OCI-M1 (cell line): ENCODE results near the gene RAF1.
A peak's percentile ranks its signal among the peaks of the same experiment; 100 is the strongest.
"Not testable (repeated sequence)": the region's sequence is repeated elsewhere in the genome, so short reads cannot be mapped to it uniquely, and the experiment has no call there.

Experiments
- DNase-seq: peaks from one replicate; lab custom pipeline; 2025; lab: John Stamatoyannopoulos, UW

The RAF1 gene

DNA sequence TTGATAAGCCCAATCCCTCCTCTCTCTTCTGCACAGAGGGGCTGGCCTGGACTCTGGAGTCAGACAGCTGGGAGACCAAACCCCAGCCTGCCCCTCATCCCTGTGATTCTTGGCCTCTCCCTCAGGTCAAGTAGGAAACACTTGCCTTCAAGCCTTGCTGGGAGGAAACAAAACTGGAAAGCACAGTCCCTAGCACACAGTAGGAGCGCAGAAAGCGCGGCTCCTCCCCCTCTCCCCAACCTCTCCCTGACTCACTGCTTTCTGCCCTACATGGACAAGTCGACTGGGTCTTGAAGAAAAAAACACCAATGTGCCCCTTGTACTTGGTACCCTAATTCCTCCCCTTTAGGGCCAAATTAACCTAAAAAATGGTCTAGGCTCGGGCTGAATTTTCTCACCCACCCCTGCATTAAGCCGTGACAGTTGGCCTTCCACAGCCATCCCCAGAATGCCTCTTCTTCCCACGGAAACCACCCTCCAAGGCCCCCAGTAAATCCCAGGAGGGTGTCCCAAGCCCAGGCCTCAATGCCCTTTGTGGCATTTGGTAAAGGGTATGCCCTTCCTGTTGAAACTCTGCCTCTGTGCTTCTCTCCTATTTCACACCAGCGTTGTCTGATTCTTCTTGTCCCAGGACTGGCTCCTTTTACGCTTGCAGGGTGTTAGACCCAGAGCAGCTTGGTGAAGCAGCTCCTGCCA, 11.3 kb upstream of the RAF1 start:
- DNase-seq, result no peak

DNA sequence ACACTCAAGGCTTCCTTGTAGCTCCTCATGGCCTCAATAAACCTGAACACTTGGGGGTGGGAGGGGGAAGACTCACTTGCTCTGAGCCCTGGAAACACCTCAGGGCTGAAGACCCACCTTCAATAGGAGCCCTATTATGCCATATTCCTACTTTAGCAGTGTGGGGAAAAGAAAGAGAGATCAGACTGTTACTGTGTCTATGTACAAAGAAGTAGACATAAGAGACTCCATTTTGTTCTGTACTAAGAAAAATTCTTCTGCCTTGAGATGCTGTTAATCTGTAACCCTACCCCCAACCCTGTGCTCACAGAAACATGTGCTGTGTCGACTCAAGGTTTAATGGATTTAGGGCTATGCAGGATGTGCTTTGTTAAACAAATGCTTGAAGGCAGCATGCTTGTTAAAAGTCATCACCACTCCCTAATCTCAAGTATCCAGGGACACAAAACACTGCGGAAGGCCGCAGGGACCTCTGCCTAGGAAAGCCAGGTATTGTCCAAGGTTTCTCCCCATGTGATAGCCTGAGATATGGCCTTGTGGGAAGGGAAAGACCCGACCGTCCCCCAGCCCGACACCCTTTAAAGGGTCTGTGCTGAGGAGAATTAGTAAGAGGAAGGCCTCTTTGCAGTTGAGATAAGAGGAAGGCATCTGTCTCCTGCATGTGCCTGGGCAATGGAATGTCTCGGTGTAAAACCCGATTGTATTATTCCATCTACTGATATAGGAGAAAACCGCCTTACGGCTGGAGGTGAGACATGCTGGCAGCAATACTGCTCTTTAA, 10.2 kb upstream of the RAF1 start:
- DNase-seq, result not testable (repeated sequence)

DNA sequence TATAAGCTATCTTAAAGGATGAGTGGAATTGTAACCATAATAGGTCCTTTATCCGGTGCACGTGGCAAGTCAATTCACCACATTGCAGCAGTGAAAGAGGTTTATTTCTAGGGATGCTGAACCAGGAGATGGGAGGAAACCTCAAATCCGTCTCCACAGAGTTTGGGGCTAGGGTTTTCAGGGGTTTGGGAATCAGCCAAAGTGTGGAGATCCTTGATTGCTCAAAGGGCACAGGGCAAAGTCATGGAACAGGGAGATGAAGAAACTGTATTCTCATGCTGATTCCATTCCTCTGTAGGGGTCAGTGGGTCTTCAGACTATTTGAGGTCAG, 7.2 kb upstream of the RAF1 start:
- DNase-seq, result no peak

DNA sequence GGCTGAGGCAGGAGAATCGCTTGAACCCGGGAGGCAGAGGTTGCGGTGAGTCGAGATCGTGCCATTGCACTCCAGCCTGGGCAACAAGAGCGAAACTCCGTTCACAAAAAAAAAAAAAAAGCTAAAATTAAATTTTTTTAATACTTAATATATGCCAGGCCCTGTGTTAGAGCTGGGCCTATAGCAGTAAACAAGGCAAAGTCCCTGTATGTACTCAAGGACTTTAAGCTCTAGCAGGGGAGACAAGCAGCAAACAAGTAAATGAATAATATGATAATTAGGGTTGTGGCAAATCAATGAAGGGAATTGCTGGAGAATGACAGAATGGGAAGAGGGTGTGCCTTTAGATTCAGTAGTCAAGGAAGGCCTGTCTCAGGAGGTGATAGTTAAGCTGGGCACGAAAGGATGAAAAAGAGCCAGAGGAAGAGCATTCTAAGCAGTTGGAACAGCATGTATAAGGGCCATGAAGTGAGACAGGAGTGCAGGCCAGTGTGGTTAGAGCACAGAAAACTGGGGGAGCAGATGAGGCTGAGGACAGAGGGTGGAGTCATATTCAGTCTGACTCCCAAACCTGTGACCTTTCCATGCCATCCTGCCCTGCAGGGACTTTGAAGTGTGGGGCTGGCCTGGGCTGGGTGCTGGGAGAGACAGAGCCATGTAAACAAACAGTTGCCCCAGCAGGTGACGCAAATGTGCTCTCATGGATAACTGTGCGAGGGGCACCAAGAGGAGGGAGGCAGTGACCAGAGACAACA, 6.6 kb upstream of the RAF1 start:
- DNase-seq, result no peak

DNA sequence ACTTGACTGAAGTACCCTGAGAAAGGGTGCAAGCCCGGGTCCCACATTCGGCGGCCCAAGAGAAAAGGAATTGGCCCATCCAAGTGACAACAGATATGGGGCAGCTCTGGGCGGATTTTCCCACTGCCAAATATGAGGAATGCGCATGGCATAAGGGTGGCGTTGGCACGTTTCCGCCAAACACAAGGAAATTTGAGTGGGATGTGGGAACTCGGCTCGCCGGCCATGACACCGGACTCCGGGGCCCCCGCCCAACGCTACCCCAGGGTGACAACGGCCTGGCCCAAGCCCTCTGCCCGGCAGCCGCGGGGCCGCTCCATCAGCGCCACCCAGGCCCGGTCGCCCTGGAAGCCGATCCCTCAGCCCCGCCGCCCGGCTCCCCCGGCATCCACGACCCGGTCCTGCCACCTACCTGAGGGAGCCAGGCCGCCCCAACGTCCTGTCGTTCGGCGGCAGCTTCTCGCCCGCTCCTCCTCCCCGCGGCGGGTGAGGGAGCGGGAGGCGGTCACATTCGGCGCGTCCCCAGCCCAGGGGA, 449 bp downstream of the RAF1 start:
- no peak for DNase-seq

DNA sequence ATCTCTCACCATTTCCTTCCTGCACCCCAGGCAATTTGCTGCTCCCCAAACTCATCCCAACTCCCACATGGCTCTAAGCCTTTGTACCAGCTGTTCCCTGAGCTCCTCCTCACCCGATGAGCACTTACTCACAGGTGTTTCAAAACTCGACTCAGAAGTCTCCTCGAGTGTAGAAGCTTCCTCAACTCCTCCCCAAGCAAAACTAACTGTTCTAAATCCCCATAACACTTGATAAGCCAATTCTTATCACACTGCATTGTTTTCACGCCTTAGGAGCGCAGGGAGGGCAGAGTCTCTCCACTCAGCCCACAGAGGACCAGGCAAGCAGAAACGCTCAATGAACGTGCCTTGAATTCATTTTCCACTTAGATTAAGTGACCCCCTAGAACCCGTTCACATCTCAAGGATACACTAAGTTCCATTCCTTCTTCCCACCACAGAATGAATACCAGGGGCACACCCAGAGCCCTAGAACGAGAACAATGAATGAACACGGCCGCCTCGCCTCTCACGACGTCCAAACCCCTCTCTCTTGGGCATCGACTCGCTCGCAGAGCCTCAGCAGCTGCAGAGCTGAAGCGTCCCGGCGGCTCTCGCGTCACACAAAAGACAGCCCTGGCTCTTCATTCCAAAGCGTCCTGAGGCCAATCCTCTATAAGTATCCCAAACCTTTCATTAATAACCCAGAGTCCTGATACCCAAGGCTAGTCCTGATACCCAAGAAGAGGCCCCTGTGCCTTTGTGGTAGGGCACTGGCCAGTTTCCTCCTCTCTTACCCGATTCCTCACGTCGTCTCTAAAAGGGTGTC, 1.1 kb downstream of the RAF1 start:
- peak; percentile 68 for DNase-seq

DNA sequence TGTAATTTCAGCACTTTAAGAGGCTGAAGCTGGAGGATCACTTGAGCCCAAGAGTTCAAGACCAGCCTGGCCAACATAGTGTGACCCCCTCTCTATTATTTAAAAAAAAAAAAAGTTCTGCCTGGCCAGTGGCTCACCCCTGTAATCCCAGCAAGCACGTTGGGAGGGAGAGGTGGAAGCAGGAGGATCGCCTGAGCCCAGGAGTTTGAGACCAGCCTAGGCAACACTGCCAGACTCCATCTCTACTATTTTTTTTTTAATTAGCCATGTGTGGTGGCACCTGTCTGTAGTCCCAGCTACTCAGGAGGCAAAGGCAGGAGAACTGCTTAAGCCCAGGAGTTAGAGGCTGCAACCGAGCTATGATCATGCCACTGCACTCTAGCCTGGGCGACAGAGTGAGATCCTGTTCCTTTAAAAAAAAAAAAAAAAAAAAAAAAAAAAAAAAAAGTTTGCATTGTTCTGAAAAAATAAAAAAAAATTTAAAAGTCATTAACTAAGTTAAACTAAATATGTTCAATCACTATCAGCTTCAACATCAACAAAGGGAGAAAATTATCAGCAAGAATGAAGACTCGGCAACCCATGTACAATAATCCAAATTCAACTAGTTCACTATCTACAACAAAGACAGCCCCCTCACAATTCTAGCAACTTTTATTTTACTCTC, 1.9 kb downstream of the RAF1 start:
- no peak for DNase-seq

DNA sequence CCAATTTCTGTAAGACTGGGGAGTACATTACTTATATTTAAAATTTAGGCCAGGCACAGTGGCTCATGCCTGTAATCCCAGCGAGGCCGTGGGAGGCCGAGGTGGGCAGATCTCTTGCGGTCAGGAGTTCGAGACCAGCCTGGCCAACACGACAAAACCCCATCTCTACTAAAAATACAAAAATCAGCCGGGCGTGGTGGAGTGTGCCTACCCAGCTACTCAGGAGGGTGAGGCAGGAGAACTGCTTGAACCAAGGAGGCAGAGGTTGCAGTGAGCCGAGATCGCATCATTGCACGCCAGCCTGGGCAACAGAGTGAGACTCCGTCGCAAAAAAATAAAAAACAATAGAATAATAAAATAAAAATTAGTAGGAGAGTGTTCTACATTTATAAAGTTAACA, 2.5 kb downstream of the RAF1 start:
- DNase-seq, result not testable (repeated sequence)

DNA sequence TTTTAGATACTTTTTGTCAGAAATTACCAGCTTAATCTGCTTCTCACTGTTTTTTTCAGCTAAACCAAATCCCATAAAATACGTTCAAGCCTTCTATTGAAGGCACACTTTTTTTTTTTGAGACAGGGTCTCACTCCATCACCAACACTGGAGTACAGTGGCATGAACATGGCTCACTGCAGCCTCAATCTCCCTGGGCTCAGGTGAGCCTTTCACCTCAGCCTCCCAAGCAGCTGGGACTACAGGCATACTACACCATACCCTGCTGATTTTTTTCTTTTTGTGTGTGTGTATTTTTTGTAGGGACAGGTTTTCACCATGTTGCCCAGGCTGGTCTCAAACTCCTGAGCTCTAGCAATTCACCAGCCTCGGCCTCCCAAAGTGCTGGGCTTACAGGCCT, 3.7 kb downstream of the RAF1 start:
- DNase-seq, result no peak

DNA sequence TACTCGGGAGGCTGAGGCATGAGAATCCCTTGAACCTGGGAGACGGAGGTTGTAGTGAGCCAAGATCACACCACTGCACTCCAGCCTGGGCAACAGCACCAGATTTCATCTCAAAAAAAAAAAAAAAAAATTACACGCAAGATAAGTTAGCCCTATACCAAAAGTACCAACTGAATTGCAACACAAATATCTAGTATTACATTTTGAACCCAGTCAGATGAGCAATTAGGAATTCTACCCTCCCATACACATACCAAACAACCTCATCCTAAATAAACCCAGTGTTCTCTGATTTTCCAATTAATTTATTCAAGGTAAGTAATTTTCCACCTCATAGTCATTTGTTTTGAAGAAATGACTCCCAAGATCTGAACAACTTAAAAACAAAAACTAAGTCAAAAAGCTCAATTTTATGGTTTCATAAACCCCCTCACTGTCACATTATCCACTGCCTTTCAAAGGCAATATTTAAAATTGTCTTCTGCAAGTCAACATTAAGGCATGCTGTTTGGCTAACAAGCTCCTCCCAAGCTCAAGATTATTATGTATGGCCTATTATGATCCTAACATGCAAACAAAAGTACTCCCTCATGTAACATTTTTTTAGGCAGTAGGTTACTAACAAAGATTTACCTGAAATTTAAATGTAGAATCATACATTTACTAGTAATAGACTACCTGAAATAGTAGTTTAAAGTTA, 4.5 kb downstream of the RAF1 start:
- DNase-seq, result no peak

DNA sequence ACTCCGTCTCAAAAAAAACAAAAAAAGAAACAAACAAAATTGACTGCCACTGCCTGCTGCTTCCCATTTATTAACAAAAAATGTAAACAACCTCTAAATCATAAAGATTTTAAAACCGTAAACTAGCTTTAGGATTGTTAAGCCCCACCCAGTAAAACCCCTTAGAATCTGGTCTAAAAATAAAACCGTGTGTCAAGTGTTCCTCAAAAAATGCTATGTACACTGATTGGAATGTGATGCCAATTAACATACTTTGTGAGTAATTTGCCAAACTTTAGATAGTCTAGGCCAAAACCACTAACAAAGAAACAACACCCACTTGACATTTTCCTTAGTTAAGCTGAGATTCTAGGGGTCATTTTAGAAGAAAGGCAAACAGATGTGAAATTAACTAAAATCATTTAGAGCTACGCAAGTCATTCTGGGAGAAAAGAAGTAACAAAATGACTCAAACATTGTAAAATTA, 5.3 kb downstream of the RAF1 start:
- no peak for DNase-seq

DNA sequence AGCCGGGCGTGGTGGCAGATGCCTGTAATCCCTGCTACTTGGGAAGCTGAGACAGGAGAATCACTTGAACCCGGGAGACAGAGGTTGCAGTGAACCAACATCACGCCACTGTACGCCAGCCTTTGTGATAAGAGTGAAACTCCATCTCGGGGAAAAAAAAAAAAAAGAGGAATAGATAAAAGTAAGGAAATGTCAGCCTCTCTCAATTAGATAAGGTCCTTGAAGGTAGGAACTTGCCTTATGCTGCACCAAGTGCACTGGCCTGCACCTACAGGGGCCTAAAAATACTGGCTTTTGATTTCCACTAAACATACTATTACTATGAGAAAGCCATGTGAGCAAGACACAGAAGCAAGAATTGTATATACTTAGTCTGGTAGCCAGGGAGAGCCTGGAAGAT, 7.1 kb downstream of the RAF1 start:
- DNase-seq, result no peak

DNA sequence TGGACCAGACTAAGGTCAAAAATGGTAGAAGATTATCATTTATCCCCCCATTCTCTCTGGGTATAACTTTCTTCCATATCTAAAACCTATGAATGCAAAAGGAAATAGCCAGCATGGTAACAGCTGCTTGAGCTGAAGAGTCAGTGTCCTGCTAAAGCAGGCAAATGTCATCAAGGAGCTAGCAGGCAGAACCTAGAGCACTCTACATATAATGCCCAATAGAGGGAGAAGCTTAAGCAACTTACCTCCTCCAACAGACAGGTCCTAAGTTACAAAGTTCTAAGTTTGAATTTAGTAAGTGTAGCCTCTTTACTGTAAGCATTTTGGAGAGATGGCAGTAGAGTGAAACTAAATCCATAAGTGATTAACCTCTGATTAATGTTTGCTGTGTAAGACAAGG, 7.7 kb downstream of the RAF1 start:
- no peak for DNase-seq

DNA sequence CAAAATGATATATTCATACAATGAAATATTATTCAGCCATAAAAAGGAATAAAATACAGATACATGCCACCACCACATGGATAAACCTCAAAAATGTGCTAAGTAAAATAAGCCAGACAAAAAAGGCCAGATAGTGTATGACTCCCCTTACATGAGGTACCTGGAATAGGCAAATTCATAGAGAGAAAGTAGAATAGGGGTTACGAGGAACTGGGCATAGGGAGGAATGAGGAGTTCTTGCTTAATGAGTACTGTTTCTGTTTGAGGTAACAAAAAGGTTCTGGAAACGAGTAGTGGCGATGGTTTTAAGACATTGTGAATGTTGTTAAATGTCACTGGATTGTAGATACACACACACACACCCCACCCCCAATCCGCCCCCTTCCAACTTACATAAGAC, 8.2 kb downstream of the RAF1 start:
- no peak for DNase-seq

DNA sequence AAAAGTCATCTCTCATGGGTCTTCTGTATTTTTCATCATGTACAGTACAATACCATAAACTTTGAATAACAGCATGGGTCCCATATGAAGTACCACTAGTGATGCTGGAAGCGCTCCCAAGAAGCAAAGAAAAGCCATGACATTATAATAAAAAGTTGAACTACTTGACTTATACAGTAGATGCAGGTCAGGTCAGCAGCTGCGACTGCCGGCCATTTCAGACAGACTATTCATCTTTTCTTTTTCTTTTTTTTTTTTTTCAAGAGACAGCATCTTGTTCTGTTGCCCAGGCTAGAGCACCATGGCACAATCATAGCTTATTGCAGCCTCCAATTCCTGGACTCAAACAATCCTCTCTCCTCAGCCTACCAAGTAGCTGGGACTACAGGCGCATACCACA, 10.2 kb downstream of the RAF1 start:
- DNase-seq, result no peak

DNA sequence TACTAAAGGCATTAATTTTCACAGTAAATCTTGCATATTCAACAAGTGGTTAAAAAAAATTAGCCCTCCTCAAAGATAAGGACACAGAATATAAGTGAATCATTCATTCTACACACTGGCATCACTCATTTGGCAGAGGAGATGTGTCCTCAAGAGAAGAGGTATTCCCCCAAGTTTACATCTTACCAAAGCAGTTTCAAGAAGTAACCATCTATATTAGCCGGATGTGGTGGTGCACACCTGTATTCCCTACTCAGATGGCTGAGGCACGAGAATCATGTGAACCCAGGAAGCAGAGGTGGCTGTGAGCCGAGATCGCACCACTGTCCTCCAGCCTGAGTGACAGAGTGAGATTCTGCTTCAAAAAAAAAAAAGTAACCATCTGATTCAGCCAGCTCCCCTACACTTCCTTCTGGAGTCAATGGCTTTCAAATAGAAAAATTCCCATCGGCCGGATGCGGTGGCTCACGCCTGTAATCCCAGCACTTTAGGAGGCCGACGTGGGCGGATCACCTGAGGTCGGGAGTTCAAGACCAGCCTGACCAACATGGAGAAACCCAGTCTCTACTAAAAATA, 15.4 kb downstream of the RAF1 start:
- DNase-seq, result no peak

DNA sequence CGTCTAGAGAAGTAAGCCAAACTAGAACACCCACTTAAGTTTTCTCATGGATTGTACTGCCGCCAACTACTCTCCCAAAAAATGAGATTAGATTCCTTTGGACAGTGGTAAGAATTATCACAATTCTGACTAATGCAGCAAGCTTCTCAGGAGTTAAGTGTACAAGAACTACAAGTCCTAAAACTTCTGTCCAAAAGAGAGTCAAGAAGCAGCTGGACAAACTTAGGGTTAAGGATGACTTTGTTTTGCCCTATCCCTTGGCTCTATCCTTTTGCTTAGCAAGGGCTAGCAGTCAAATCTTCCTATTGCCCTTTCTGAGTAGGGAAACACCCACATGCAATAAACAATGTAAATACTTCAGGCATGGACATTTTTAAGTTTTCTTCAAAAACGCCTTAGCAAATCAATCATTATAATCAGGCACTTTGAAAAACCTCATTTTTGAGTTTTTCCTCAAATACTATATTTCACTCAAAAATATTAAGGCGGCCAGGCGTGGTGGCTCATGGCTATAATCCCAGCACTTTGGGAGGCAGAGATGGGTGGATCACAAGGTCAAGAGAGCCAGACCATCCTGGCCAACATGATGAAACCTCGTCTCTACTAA, 19.5 kb downstream of the RAF1 start:
- no peak for DNase-seq

DNA sequence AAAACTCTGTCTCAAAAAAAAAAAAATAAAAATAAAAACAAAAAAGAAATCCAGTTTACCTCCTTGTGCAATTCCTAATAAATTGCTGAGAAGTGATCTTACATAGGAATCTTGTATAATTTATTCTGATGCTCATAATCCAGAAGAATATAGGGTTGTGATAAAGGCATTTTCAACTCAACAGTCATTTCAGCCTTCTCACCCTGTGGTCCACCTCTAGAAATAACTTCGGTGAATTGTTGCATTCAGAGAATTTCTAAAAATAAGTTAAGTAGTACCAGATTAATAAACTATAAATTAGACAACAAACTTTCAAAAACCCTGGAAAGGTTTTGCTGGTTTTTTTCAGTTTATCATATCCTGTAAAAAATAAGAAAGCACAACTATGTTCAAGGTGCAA, 20.2 kb downstream of the RAF1 start:
- DNase-seq, result no peak

DNA sequence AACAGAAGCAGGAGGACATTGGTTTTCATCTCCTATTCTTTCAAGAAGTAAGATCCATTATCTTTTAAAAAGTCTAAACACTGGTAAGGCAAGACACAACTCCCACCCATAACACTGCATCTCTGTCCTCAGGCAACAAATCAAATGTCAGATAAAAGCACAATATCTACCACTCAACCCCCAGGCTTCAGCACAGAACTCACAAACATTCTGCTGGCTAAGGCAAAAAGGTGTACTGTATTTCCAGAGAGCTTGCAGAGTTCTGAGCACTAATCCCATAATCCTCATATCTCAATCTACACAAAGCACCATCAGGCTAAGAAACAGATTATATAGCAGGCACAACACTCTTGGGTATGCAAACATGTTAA, 20.9 kb downstream of the RAF1 start:
- peak; percentile 44 for DNase-seq

DNA sequence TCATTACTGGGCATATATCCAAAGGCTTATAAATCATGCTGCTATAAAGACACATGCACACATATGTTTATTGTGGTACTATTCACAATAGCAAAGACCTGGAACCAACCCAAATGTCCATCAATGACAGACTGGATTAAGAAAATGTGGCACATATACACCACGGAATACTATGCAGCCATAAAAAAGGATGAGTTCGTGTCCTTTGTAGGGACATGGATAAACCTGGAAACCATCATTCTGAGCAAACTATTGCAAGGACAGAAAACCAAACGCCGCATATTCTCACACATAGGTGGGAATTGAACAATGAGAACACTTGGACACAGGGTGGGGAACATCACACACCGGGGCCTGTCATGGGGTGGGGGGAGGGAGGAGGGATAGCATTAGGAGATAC, 23.1 kb downstream of the RAF1 start:
- DNase-seq, result not testable (repeated sequence)
